ENCODE results near the gene PTPN13.

DNA sequence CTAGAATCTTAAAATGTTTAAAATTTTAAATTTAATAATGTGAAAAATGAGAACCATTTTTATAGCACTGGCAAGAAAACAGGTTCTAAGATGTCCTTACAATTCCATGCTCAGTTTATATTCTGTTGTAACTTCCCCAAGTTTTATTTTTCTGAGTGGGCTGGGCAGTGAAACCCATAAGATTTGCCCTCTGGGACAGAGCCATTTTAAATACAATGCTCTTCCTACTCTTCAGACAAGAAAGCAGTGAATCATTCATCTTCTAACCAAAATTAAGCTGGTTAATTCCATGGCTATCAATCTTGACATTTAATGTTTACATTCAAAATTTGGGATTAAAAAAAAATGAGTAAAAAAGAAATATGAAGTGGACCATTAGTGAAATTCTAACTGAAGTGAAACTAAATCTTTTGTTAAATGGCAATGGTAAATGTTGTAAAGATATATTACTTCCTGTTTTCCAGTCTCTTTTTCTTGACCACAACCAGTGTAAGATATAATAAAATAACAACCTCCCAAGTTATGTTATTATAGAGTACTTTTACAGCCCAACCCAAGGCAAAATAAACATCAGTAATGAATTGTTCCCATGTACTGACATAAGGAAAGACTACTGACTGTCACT, 37.2 kb upstream of the PTPN13 start:
- no peak for TF ChIP-seq POLR2A (IDR thresholded peaks at IDR 0.05)
- TF ChIP-seq, protein P1, sequence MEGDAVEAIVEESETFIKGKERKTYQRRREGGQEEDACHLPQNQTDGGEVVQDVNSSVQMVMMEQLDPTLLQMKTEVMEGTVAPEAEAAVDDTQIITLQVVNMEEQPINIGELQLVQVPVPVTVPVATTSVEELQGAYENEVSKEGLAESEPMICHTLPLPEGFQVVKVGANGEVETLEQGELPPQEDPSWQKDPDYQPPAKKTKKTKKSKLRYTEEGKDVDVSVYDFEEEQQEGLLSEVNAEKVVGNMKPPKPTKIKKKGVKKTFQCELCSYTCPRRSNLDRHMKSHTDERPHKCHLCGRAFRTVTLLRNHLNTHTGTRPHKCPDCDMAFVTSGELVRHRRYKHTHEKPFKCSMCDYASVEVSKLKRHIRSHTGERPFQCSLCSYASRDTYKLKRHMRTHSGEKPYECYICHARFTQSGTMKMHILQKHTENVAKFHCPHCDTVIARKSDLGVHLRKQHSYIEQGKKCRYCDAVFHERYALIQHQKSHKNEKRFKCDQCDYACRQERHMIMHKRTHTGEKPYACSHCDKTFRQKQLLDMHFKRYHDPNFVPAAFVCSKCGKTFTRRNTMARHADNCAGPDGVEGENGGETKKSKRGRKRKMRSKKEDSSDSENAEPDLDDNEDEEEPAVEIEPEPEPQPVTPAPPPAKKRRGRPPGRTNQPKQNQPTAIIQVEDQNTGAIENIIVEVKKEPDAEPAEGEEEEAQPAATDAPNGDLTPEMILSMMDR (IDR thresholded peaks at IDR 0.05): no peak
